Measurements from ENCODE around the gene COPS7A. TPM values are rescaled to one million over a fixed set of nuclear protein-coding genes. Genes with fewer than 3 reads are reported as not detected.
A peak's percentile ranks its signal among the peaks of the same experiment; 100 is the strongest.

Gene COPS7A
- total and polyA plus RNA-seq, 9 of the 15 experiments (the other 6 are each of a cell fraction or from before 2014, with no cell fraction given): 12.7 to 36.0 (median 24.3) TPM

DNA sequence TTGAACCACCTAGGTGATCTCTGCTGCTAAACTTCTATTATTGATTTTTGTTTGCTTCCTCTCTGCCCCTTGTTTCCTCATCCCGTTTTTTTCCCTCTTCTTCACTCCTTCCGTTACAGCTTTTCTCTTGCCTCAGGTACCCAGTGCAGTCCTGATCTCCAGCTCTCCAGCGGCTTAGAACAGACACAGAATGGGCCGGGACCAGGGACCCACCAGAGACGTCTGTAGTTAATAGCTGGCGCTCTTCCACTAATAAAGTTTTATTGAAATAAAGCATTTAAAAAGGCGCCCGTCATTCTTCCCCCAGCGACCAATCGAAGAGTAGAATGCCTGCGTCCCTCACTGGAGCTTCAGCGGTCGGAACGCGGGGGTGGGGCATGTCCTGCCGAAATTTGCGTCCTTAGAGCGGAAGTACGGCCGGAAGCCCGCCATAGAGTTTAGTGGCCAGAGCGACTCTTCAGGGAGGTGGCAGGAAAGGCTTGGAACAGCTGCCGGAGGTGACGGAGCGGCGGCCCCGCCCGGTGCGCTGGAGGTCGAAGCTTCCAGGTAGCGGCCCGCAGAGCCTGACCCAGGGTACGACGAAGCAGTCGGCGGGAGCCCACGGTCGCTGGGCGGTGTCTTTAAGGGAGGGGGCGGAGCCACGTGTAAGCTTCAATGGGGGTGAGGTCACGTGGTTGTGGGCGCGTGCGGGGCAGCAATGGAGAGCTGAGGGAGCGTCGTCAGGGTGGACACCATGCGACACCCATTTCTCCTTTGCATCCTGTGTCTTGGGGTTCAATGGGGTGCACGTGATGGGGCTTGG is at the start of gene COPS7A (continued):
- TF ChIP-seq, protein P1, sequence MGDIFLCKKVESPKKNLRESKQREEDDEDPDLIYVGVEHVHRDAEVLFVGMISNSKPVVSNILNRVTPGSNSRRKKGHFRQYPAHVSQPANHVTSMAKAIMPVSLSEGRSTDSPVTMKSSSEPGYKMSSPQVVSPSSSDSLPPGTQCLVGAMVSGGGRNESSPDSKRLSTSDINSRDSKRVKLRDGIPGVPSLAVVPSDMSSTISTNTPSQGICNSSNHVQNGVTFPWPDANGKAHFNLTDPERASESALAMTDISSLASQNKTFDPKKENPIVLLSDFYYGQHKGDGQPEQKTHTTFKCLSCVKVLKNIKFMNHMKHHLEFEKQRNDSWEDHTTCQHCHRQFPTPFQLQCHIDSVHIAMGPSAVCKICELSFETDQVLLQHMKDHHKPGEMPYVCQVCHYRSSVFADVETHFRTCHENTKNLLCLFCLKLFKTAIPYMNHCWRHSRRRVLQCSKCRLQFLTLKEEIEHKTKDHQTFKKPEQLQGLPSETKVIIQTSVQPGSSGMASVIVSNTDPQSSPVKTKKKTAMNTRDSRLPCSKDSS (IDR thresholded peaks at IDR 0.05; ENCODE audit: low read depth, partially characterized antibody): no peak
- no peak for TF ChIP-seq BRD4 (IDR thresholded peaks at IDR 0.05)
- TF ChIP-seq, protein P2, sequence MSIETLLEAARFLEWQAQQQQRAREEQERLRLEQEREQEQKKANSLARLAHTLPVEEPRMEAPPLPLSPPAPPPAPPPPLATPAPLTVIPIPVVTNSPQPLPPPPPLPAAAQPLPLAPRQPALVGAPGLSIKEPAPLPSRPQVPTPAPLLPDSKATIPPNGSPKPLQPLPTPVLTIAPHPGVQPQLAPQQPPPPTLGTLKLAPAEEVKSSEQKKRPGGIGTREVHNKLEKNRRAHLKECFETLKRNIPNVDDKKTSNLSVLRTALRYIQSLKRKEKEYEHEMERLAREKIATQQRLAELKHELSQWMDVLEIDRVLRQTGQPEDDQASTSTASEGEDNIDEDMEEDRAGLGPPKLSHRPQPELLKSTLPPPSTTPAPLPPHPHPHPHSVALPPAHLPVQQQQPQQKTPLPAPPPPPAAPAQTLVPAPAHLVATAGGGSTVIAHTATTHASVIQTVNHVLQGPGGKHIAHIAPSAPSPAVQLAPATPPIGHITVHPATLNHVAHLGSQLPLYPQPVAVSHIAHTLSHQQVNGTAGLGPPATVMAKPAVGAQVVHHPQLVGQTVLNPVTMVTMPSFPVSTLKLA (conservative IDR thresholded peaks at IDR 0.05): peak; percentile 96 to 97
- peak; percentile 83 for TF ChIP-seq BRD9 (IDR thresholded peaks at IDR 0.05; ENCODE audit: low read depth, partially characterized antibody)
- TF ChIP-seq HDAC2 (IDR thresholded peaks at IDR 0.05): no peak; the same call in 1 of the 2 replicates
- TF ChIP-seq TCF3 (CRISPR knock-in tag; IDR thresholded peaks at IDR 0.05): peak; percentile 17; the same call in 1 of the 2 replicates
- no peak for TF ChIP-seq ZNF57 (CRISPR knock-in tag; IDR thresholded peaks at IDR 0.05)
- 0 out of 2 replicates have a peak, but pooled peaks have one; percentile 20 for TF ChIP-seq FOSL1 (tag; conservative IDR thresholded peaks at IDR 0.05)
- no peak for TF ChIP-seq ZNF668 (CRISPR knock-in tag; IDR thresholded peaks at IDR 0.05)
- TF ChIP-seq RNF2 (IDR thresholded peaks at IDR 0.05): peak; percentile 85
- TF ChIP-seq, protein P3, sequence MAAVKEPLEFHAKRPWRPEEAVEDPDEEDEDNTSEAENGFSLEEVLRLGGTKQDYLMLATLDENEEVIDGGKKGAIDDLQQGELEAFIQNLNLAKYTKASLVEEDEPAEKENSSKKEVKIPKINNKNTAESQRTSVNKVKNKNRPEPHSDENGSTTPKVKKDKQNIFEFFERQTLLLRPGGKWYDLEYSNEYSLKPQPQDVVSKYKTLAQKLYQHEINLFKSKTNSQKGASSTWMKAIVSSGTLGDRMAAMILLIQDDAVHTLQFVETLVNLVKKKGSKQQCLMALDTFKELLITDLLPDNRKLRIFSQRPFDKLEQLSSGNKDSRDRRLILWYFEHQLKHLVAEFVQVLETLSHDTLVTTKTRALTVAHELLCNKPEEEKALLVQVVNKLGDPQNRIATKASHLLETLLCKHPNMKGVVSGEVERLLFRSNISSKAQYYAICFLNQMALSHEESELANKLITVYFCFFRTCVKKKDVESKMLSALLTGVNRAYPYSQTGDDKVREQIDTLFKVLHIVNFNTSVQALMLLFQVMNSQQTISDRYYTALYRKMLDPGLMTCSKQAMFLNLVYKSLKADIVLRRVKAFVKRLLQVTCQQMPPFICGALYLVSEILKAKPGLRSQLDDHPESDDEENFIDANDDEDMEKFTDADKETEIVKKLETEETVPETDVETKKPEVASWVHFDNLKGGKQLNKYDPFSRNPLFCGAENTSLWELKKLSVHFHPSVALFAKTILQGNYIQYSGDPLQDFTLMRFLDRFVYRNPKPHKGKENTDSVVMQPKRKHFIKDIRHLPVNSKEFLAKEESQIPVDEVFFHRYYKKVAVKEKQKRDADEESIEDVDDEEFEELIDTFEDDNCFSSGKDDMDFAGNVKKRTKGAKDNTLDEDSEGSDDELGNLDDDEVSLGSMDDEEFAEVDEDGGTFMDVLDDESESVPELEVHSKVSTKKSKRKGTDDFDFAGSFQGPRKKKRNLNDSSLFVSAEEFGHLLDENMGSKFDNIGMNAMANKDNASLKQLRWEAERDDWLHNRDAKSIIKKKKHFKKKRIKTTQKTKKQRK (IDR thresholded peaks at IDR 0.05; ENCODE audit: borderline replicate concordance, low read depth, low read length): no peak
- peak; percentile 76 for TF ChIP-seq POLR2A (conservative IDR thresholded peaks at IDR 0.05)
- TF ChIP-seq SP2 (IDR thresholded peaks at IDR 0.05; ENCODE audit: extremely low read depth, low read depth, low read length, poor library complexity, severe bottlenecking): peak; percentile 84
- peak in 1 of 2 experiments; percentile 50; a peak in 1 of 4 replicates for TF ChIP-seq TBL1XR1 (IDR thresholded peaks at IDR 0.05; ENCODE audit: low read length in 2 of 2)
- TF ChIP-seq MTF1 (CRISPR knock-in tag; IDR thresholded peaks at IDR 0.05; ENCODE audit: borderline replicate concordance): no peak
- peak; percentile 43 to 52; a peak in 2 of 4 replicates for TF ChIP-seq ARNT (IDR thresholded peaks at IDR 0.05)
- no peak for TF ChIP-seq PCBP1 (IDR thresholded peaks at IDR 0.05; ENCODE audit: low read depth, low read length, poor library complexity, severe bottlenecking)
- peak; percentile 34 for TF ChIP-seq SAP30 (IDR thresholded peaks at IDR 0.05; ENCODE audit: borderline replicate concordance, insufficient read depth, low read depth, low read length, poor library complexity, severe bottlenecking)
- TF ChIP-seq, protein P4, sequence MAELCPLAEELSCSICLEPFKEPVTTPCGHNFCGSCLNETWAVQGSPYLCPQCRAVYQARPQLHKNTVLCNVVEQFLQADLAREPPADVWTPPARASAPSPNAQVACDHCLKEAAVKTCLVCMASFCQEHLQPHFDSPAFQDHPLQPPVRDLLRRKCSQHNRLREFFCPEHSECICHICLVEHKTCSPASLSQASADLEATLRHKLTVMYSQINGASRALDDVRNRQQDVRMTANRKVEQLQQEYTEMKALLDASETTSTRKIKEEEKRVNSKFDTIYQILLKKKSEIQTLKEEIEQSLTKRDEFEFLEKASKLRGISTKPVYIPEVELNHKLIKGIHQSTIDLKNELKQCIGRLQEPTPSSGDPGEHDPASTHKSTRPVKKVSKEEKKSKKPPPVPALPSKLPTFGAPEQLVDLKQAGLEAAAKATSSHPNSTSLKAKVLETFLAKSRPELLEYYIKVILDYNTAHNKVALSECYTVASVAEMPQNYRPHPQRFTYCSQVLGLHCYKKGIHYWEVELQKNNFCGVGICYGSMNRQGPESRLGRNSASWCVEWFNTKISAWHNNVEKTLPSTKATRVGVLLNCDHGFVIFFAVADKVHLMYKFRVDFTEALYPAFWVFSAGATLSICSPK (IDR thresholded peaks at IDR 0.05; ENCODE audit: borderline replicate concordance): peak; percentile 79; the same call in 1 of the 2 replicates

All from K562 (cell line).